HL-60 (cell line): ENCODE measurements around the gene DLK1.

ENCODE experiments used
- DNase-seq, 2 experiments: peaks; one replicate each; pipeline ENCODE4 v3.0.0-alpha.2; 2010 to 2020; ENCODE audit warnings: low read depth in 1 of 2, low spot score in 1 of 2
- H3K27ac ChIP-seq: fragments of 250-450 bp; sonication (Bioruptor Pico); replicated peaks from 2 replicates; pipeline ENCODE4 v1.5.1; 2020; ENCODE audit warnings: mild to moderate bottlenecking, moderate library complexity
- H3K27me3 ChIP-seq: fragments of 250-450 bp; sonication (Bioruptor Pico); 2 replicates; pipeline ENCODE4 v1.5.1; 2021; ENCODE audit warnings: mild to moderate bottlenecking, moderate library complexity; ENCODE audit not compliant: insufficient read depth, poor library complexity, severe bottlenecking
- H3K4me3 ChIP-seq: replicated peaks from 2 replicates; pipeline ENCODE4 v1.5.1; 2011; ENCODE audit warnings: mild to moderate bottlenecking, control low read depth, low read length; ENCODE audit not compliant: insufficient read depth
- CTCF ChIP-seq: IDR thresholded peaks from one replicate; pipeline ENCODE4 v1.5.1; 2011; ENCODE audit warnings: low read length, control low read depth, inconsistent platforms; ENCODE audit not compliant: insufficient read depth
- GABPA ChIP-seq: IDR thresholded peaks from 2 replicates; pipeline ENCODE4 v1.6.1; 2012; ENCODE audit warnings: low read depth
- POLR2AphosphoS5 ChIP-seq: IDR thresholded peaks from 2 replicates; pipeline ENCODE4 v1.6.1; 2012; ENCODE audit warnings: low read depth
- REST ChIP-seq: IDR thresholded peaks from 2 replicates; pipeline ENCODE4 v1.6.1; 2012; ENCODE audit warnings: low read depth; ENCODE audit not compliant: insufficient replicate concordance
- SPI1 ChIP-seq: IDR thresholded peaks from 2 replicates; pipeline ENCODE4 v1.6.1; 2012; ENCODE audit warnings: low read depth, mild to moderate bottlenecking, borderline replicate concordance

The DLK1 gene

GRCh38 chr14:100730581-100730980, 3.9 kb downstream of the DLK1 start:
- Histone ChIP-seq H3K4me3 (no peak overlapping the region), H3K27ac (no peak overlapping the region), H3K27me3 (peaks cover 26% of the 10 kb centered on the region)
- no peak for DNase-seq
- TF ChIP-seq SPI1 (no peak), POLR2AphosphoS5 (no peak), GABPA (no peak)

- Histone ChIP-seq H3K4me3 (no peak overlapping the region), H3K27ac (no peak overlapping the region), H3K27me3 (peaks cover 20% of the 10 kb centered on the region)
- no peak for DNase-seq
- TF ChIP-seq POLR2AphosphoS5 (no peak), SPI1 (no peak), CTCF (no peak), GABPA (no peak), REST (no peak)
These were observed 4.4 kb downstream of the DLK1 start for GRCh38 chr14:100731011-100731670.

- TF ChIP-seq POLR2AphosphoS5 (no peak), SPI1 (no peak), CTCF (no peak), REST (no peak), GABPA (no peak)
- no peak for DNase-seq
- no peak overlapping the region for H3K27ac ChIP-seq
- H3K4me3 ChIP-seq = no peak overlapping the region
- H3K27me3 ChIP-seq = peaks cover 14% of the 10 kb centered on the region
These were observed 5.4 kb downstream of the DLK1 start for GRCh38 chr14:100731846-100732765.

- TF ChIP-seq GABPA (no peak), REST (no peak), POLR2AphosphoS5 (no peak), SPI1 (no peak), CTCF (no peak)
- DNase-seq = no peak
- Histone ChIP-seq H3K27ac (no peak overlapping the region), H3K4me3 (no peak overlapping the region), H3K27me3 (peaks cover 8% of the 10 kb centered on the region)
These were observed 6.0 kb downstream of the DLK1 start for GRCh38 chr14:100732766-100733100.
